ENCODE data around the gene MYLK4.

The MYLK4 gene

GRCh38 chr6:2655844-2656433, 94.8 kb downstream of the MYLK4 start:
- TF ChIP-seq POLR2AphosphoS5 (IDR thresholded peaks at IDR 0.05; ENCODE audit: low read depth, low read length) (no peak), TAF1 (IDR thresholded peaks at IDR 0.05; ENCODE audit: borderline replicate concordance, insufficient read depth, low read length) (no peak), FOXP2 (optimal IDR thresholded peaks at IDR 0.05; ENCODE audit: borderline replicate concordance, extremely low read depth, extremely low read length, insufficient read depth) (no peak)

GRCh38 chr6:2653369-2654032, 97.2 kb downstream of the MYLK4 start:
- TF ChIP-seq, protein P1, sequence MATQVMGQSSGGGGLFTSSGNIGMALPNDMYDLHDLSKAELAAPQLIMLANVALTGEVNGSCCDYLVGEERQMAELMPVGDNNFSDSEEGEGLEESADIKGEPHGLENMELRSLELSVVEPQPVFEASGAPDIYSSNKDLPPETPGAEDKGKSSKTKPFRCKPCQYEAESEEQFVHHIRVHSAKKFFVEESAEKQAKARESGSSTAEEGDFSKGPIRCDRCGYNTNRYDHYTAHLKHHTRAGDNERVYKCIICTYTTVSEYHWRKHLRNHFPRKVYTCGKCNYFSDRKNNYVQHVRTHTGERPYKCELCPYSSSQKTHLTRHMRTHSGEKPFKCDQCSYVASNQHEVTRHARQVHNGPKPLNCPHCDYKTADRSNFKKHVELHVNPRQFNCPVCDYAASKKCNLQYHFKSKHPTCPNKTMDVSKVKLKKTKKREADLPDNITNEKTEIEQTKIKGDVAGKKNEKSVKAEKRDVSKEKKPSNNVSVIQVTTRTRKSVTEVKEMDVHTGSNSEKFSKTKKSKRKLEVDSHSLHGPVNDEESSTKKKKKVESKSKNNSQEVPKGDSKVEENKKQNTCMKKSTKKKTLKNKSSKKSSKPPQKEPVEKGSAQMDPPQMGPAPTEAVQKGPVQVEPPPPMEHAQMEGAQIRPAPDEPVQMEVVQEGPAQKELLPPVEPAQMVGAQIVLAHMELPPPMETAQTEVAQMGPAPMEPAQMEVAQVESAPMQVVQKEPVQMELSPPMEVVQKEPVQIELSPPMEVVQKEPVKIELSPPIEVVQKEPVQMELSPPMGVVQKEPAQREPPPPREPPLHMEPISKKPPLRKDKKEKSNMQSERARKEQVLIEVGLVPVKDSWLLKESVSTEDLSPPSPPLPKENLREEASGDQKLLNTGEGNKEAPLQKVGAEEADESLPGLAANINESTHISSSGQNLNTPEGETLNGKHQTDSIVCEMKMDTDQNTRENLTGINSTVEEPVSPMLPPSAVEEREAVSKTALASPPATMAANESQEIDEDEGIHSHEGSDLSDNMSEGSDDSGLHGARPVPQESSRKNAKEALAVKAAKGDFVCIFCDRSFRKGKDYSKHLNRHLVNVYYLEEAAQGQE (IDR thresholded peaks at IDR 0.05; ENCODE audit: insufficient read depth in 1 of 2, low read depth in 2 of 2, low read length in 2 of 2): no peak

DNA sequence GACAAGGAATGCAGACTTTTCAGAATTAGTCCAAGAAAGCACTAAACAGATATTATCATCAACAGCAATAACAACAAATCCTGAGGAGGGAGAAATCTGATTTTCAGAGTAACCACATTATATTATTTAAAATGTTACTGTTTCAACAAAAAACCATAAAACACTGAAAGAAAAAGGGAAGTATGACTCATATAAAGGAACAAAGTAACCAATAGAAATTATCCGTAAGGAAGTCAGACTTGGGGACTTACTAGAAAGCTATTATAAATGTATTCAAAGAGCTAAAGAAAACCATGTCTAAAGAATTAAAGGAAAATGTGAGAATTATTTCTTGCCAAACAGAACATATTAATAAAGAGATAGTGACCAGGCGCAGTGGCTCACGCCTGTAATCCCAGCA, 98.1 kb downstream of the MYLK4 start:
- TF ChIP-seq, protein P1 (IDR thresholded peaks at IDR 0.05; ENCODE audit: insufficient read depth in 1 of 2, low read depth in 2 of 2, low read length in 2 of 2): no peak
- TF ChIP-seq TAF1 (IDR thresholded peaks at IDR 0.05; ENCODE audit: borderline replicate concordance, insufficient read depth, low read length) (no peak), POLR2AphosphoS5 (IDR thresholded peaks at IDR 0.05; ENCODE audit: low read depth, low read length) (no peak), FOXP2 (optimal IDR thresholded peaks at IDR 0.05; ENCODE audit: borderline replicate concordance, extremely low read depth, extremely low read length, insufficient read depth) (no peak)

- TF ChIP-seq, protein P1 (IDR thresholded peaks at IDR 0.05; ENCODE audit: insufficient read depth in 1 of 2, low read depth in 2 of 2, low read length in 2 of 2): no peak
- TF ChIP-seq FOXP2 (optimal IDR thresholded peaks at IDR 0.05; ENCODE audit: borderline replicate concordance, extremely low read depth, extremely low read length, insufficient read depth): no peak
- no peak for TF ChIP-seq SIN3A (IDR thresholded peaks at IDR 0.05; ENCODE audit: borderline replicate concordance, insufficient read depth, low read length)
- TF ChIP-seq POLR2AphosphoS5 (IDR thresholded peaks at IDR 0.05; ENCODE audit: low read depth, low read length): no peak
- TF ChIP-seq TAF1 (IDR thresholded peaks at IDR 0.05; ENCODE audit: borderline replicate concordance, insufficient read depth, low read length): no peak
Measured at GRCh38 chr6:2651961-2652360, 98.8 kb downstream of the MYLK4 start.

DNA sequence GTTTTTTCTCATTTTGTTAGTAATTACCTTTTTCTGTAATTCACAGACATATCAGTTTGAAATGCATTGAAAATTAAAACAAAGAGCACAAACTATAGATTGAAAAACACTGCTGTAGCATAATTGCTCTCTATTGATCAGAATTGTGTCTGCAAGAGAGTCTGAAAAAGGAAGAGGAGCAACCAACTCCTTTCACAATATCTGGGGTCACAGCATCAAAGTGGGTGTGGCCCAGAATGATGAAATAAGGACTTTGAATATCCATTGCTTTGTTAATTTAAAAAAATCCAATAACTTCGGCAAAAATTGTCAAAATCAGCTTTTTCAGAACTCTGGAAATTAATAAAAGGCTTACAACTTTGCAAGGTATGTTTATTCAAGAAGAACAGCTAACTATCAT, 99.2 kb downstream of the MYLK4 start:
- TF ChIP-seq SIN3A (IDR thresholded peaks at IDR 0.05; ENCODE audit: borderline replicate concordance, insufficient read depth, low read length): no peak
- TF ChIP-seq, protein P1 (IDR thresholded peaks at IDR 0.05; ENCODE audit: insufficient read depth in 1 of 2, low read depth in 2 of 2, low read length in 2 of 2): no peak
- no peak for TF ChIP-seq FOXP2 (optimal IDR thresholded peaks at IDR 0.05; ENCODE audit: borderline replicate concordance, extremely low read depth, extremely low read length, insufficient read depth)
- TF ChIP-seq POLR2AphosphoS5 (IDR thresholded peaks at IDR 0.05; ENCODE audit: low read depth, low read length): no peak
- TF ChIP-seq TAF1 (IDR thresholded peaks at IDR 0.05; ENCODE audit: borderline replicate concordance, insufficient read depth, low read length): no peak

Data from PFSK-1 (cell line).